ENCODE measurements around the gene TNFRSF21.

Gene TNFRSF21

GRCh38 chr6:47182291-47182957, 127.3 kb downstream of the TNFRSF21 start:
- Histone ChIP-seq H3K4me3 (ENCODE audit: severe bottlenecking) (no peak overlapping the region), H3K27me3 (ENCODE audit: insufficient read depth, poor library complexity, severe bottlenecking) (no peaks in the 10 kb centered on the region), H3K27ac (ENCODE audit: poor library complexity, severe bottlenecking) (no peak overlapping the region), H3K9me3 (ENCODE audit: severe bottlenecking) (no peaks in the 10 kb centered on the region), H3K4me1 (ENCODE audit: insufficient read depth, poor library complexity, severe bottlenecking) (peaks cover 18% of the 10 kb centered on the region), H3K36me3 (ENCODE audit: low read depth) (no peaks in the 10 kb centered on the region)
- ATAC-seq (ENCODE audit: low read depth) (no peak), DNase-seq (ENCODE audit: low spot score) (no peak)
- TF ChIP-seq CTCF (IDR thresholded peaks at IDR 0.05; ENCODE audit: poor library complexity, severe bottlenecking): no peak

GRCh38 chr6:47181681-47182080, 128.0 kb downstream of the TNFRSF21 start:
- TF ChIP-seq CTCF (IDR thresholded peaks at IDR 0.05; ENCODE audit: poor library complexity, severe bottlenecking): no peak
- H3K27ac ChIP-seq (ENCODE audit: poor library complexity, severe bottlenecking): no peak overlapping the region
- ATAC-seq (ENCODE audit: low read depth) (no peak), DNase-seq (ENCODE audit: low spot score) (no peak)
- H3K4me1 ChIP-seq (ENCODE audit: insufficient read depth, poor library complexity, severe bottlenecking): peaks cover 12% of the 10 kb centered on the region
- no peak overlapping the region for H3K4me3 ChIP-seq (ENCODE audit: severe bottlenecking)
- H3K27me3 ChIP-seq (ENCODE audit: insufficient read depth, poor library complexity, severe bottlenecking): no peaks in the 10 kb centered on the region
- no peaks in the 10 kb centered on the region for H3K36me3 ChIP-seq (ENCODE audit: low read depth)
- H3K9me3 ChIP-seq (ENCODE audit: severe bottlenecking): no peaks in the 10 kb centered on the region

All from RWPE2 (cell line).